Glutamatergic neuron (in vitro differentiated cells): ENCODE results near the gene ZFR. TPM values are rescaled to one million over a fixed set of nuclear protein-coding genes. Genes with fewer than 3 reads are reported as not detected.

Experiments used
- DNase-seq: peaks from one replicate; pipeline ENCODE4 v3.0.0; 2022
- H3K27ac Mint-ChIP-seq: one replicate; pipeline ENCODE4 v1.8.0; 2020; ENCODE audit warnings: mild to moderate bottlenecking, mixed read lengths, inconsistent platforms; ENCODE audit not compliant: unreplicated experiment
- H3K27me3 Mint-ChIP-seq: one replicate; pipeline ENCODE4 v1.8.0; 2020; ENCODE audit warnings: mild to moderate bottlenecking, moderate library complexity, mixed read lengths, inconsistent platforms; ENCODE audit not compliant: unreplicated experiment
- H3K36me3 Mint-ChIP-seq: one replicate; pipeline ENCODE4 v1.8.0; 2020; ENCODE audit warnings: mild to moderate bottlenecking, mixed read lengths, inconsistent platforms; ENCODE audit not compliant: unreplicated experiment
- H3K4me1 Mint-ChIP-seq: one replicate; pipeline ENCODE4 v1.8.0; 2020; ENCODE audit warnings: mild to moderate bottlenecking, low read depth, mixed read lengths, inconsistent platforms; ENCODE audit not compliant: unreplicated experiment
- H3K4me3 Mint-ChIP-seq: one replicate; pipeline ENCODE4 v1.8.0; 2020; ENCODE audit warnings: mild to moderate bottlenecking, mixed read lengths, inconsistent platforms; ENCODE audit not compliant: unreplicated experiment
- H3K9me3 Mint-ChIP-seq: one replicate; pipeline ENCODE4 v1.8.0; 2020; ENCODE audit warnings: mild to moderate bottlenecking, moderate library complexity, mixed read lengths, inconsistent platforms; ENCODE audit not compliant: unreplicated experiment
- CTCF ChIP-seq: fragments of 200-600 bp; sonication (generic); IDR thresholded peaks from one replicate; pipeline ENCODE4 v1.5.0; 2021; ENCODE audit not compliant: partially characterized antibody, unreplicated experiment
- long read RNA-seq: library from polyadenylated mRNA; unstranded; transcript quantifications from one replicate; pipeline ENCODE4 v2.0.0, GENCODE V29; 2020; ENCODE audit not compliant: unreplicated experiment
- total RNA-seq: library from RNA; stranded (reverse); fragmentation: NEBNext Ultra II Directional; extraction: Animal tissue kit (Norgen Biotek cat#: 25700); gene quantifications from one replicate; pipeline ENCODE4 v1.2.1, GENCODE V29; 2021; ENCODE audit not compliant: unreplicated experiment

Gene ZFR
- 84.5 TPM for total RNA-seq
- long read RNA-seq, full-length matches to known transcripts, result 14 of 30 reads
- long read RNA-seq, partial matches to known transcripts, result 11 of 30 reads
- long read RNA-seq, other reads (novel, unspliced or antisense), result 5 of 30 reads

- Mint-ChIP-seq H3K36me3 (no peaks in the 10 kb centered on the region), H3K9me3 (peaks cover 5% of the 10 kb centered on the region), H3K27ac (peak within 1 kb of the TSS; percentile 90), H3K4me1 (peaks cover 14% of the 10 kb centered on the region), H3K27me3 (peaks cover 7% of the 10 kb centered on the region), H3K4me3 (peak within 1 kb of the TSS; percentile 95)
- TF ChIP-seq CTCF, result no peak
- DNase-seq, result peak; percentile 96
Measured at GRCh38 chr5:32444431-32445286, at the start of gene ZFR. Gene ZFR (minus strand): TSS chr5:32444740. CDS start chr5:32444658, 82 bp downstream.

GRCh38 chr5:32490972-32491557 lies 46.5 kb upstream of the ZFR start:
- H3K27me3 Mint-ChIP-seq, result peaks cover 5% of the 10 kb centered on the region
- H3K27ac Mint-ChIP-seq, result no peak overlapping the region
- no peaks in the 10 kb centered on the region for H3K36me3 Mint-ChIP-seq

GRCh38 chr5:32489791-32490562 lies 45.4 kb upstream of the ZFR start:
- Mint-ChIP-seq H3K4me3 (no peak overlapping the region), H3K36me3 (no peaks in the 10 kb centered on the region), H3K9me3 (no peaks in the 10 kb centered on the region), H3K27me3 (peaks cover 5% of the 10 kb centered on the region), H3K4me1 (no peaks in the 10 kb centered on the region), H3K27ac (no peak overlapping the region)
- peak; percentile 77 for TF ChIP-seq CTCF
- DNase-seq, result peak; percentile 78

More at GRCh38 chr5:32490972-32491557, 46.5 kb upstream of the ZFR start:
- H3K9me3 Mint-ChIP-seq, result no peaks in the 10 kb centered on the region
- no peak for TF ChIP-seq CTCF
- no peak for DNase-seq
- H3K4me1 Mint-ChIP-seq, result no peaks in the 10 kb centered on the region
- no peak overlapping the region for H3K4me3 Mint-ChIP-seq

- no peaks in the 10 kb centered on the region for H3K4me1 Mint-ChIP-seq
- no peaks in the 10 kb centered on the region for H3K36me3 Mint-ChIP-seq
- no peak for DNase-seq
- no peak overlapping the region for H3K27ac Mint-ChIP-seq
- H3K27me3 Mint-ChIP-seq, result peaks cover 5% of the 10 kb centered on the region
- TF ChIP-seq CTCF, result no peak
- H3K9me3 Mint-ChIP-seq, result peaks cover 2% of the 10 kb centered on the region
- H3K4me3 Mint-ChIP-seq, result no peak overlapping the region
Measured at GRCh38 chr5:32487424-32487823, 42.9 kb upstream of the ZFR start.
